22Rv1 (cell line): Measurements from ENCODE around the gene TRAPPC1.

ENCODE experiments used
- CTCF ChIP-seq: fragments of 450-650 bp; IDR thresholded peaks from 2 replicates; pipeline ENCODE4 v1.5.1; 2017; ENCODE audit warnings: mild to moderate bottlenecking
- ZFX ChIP-seq: fragments of 450-650 bp; IDR thresholded peaks from 2 replicates; pipeline ENCODE4 v1.6.1; 2017; ENCODE audit warnings: antibody characterized with exemption, borderline replicate concordance

- TF ChIP-seq CTCF (no peak), ZFX (no peak)
Measured at GRCh38 chr17:7887038-7887481, 44.7 kb downstream of the TRAPPC1 start.
